ENCODE measurements around the gene MAPKBP1. TPM values are rescaled to one million over a fixed set of nuclear protein-coding genes. Genes with fewer than 3 reads are reported as not detected.

MAPKBP1 gene
- total and polyA plus RNA-seq, 2 of the 13 experiments (the other 11 are each of a cell fraction or from before 2014, with no cell fraction given), result 3.0 to 7.3 TPM

DNA sequence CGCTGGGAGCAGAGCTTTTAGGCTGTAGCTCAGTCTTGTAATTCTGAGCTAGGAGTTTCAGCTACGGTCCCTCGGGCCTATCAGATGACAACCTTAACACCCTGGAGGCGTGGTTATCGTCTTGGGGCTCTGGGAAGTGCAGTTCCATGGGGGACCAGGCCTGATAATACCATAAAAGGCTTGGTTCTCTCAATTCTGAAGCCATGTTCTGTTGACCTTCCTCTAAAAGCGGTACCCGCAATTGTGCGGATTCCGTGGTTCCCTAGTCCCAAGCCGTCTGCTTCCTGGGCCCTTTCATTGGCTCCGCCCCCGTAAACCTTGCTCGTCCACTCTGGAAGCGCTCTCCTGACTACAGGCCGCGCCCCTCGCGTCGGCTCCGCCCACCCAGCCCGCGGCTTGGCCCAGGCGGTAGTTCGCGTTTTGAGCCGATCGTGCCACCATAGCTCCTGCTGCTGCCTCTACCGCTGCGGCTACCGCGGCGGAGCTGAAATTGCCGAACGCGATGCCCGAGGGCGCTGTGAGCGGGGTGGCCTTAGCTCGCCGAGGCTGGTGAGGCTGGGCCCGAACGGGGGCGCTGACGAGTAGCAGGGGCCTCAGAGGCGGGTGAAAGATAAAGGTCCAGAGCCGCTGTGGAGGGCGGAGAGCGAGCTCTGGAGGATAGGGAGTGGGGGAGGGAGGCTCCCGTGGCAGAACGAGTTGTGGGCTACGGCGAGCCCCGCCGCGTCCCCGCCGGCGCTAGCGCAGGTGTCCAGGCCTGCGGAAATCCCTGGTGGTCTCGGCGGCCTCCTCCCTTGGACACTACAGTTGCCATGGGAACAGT is at the start of gene MAPKBP1 (continued):
- TF ChIP-seq ZBTB20 (CRISPR knock-in tag; IDR thresholded peaks at IDR 0.05; ENCODE audit: borderline replicate concordance, low read depth) (peak; percentile 91; the same call in 1 of the 2 replicates), MAFG (CRISPR knock-in tag; IDR thresholded peaks at IDR 0.05) (no peak), ARNTL (CRISPR knock-in tag; IDR thresholded peaks at IDR 0.05) (peak; percentile 72; the same call in 1 of the 2 replicates), NCOA1 (CRISPR knock-in tag; IDR thresholded peaks at IDR 0.05) (no peak), HDAC1 (CRISPR knock-in tag; IDR thresholded peaks at IDR 0.05) (peak; percentile 96), ZFP90 (CRISPR knock-in tag; IDR thresholded peaks at IDR 0.05; ENCODE audit: borderline replicate concordance) (peak; percentile 95), ZC3H13 (CRISPR knock-in tag; IDR thresholded peaks at IDR 0.05) (peak; percentile 97), SMAD9 (CRISPR knock-in tag; IDR thresholded peaks at IDR 0.05) (no peak; the same call in 1 of the 2 replicates), ZNF75D (CRISPR knock-in tag; IDR thresholded peaks at IDR 0.05; ENCODE audit: borderline replicate concordance) (no peak), SNRNP70 (IDR thresholded peaks at IDR 0.05; ENCODE audit: low read depth, low read length) (no peak), HDAC2 (CRISPR knock-in tag; IDR thresholded peaks at IDR 0.05) (peak; percentile 93), ISX (CRISPR knock-in tag; conservative IDR thresholded peaks at IDR 0.05) (no peak), ZNF501 (CRISPR knock-in tag; IDR thresholded peaks at IDR 0.05) (peak; percentile 99), ZFYVE20 (CRISPR knock-in tag; IDR thresholded peaks at IDR 0.05; ENCODE audit: borderline replicate concordance, low read depth) (no peak), ZNF431 (CRISPR knock-in tag; IDR thresholded peaks at IDR 0.05; ENCODE audit: borderline replicate concordance, low read depth) (peak; percentile 73), SIN3A (IDR thresholded peaks at IDR 0.05; ENCODE audit: borderline replicate concordance, low read depth, low read length) (no peak; the same call in 1 of the 2 replicates), ZNF263 (CRISPR knock-in tag; IDR thresholded peaks at IDR 0.05) (peak; percentile 24; the same call in 1 of the 2 replicates), HNF4G (IDR thresholded peaks at IDR 0.05; ENCODE audit: borderline replicate concordance, low read depth, low read length) (no peak), HNF4G (CRISPR knock-in tag; IDR thresholded peaks at IDR 0.05; ENCODE audit: borderline replicate concordance, low read depth) (peak; percentile 69)
- TF ChIP-seq, protein P1, sequence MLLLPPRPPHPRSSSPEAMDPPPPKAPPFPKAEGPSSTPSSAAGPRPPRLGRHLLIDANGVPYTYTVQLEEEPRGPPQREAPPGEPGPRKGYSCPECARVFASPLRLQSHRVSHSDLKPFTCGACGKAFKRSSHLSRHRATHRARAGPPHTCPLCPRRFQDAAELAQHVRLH (CRISPR knock-in tag; IDR thresholded peaks at IDR 0.05; ENCODE audit: borderline replicate concordance, low read depth), result peak; percentile 93; the same call in 1 of the 2 replicates
- TF ChIP-seq, protein P2, sequence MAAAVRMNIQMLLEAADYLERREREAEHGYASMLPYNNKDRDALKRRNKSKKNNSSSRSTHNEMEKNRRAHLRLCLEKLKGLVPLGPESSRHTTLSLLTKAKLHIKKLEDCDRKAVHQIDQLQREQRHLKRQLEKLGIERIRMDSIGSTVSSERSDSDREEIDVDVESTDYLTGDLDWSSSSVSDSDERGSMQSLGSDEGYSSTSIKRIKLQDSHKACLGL (CRISPR knock-in tag; IDR thresholded peaks at IDR 0.05), result no peak
- TF ChIP-seq, protein P3, sequence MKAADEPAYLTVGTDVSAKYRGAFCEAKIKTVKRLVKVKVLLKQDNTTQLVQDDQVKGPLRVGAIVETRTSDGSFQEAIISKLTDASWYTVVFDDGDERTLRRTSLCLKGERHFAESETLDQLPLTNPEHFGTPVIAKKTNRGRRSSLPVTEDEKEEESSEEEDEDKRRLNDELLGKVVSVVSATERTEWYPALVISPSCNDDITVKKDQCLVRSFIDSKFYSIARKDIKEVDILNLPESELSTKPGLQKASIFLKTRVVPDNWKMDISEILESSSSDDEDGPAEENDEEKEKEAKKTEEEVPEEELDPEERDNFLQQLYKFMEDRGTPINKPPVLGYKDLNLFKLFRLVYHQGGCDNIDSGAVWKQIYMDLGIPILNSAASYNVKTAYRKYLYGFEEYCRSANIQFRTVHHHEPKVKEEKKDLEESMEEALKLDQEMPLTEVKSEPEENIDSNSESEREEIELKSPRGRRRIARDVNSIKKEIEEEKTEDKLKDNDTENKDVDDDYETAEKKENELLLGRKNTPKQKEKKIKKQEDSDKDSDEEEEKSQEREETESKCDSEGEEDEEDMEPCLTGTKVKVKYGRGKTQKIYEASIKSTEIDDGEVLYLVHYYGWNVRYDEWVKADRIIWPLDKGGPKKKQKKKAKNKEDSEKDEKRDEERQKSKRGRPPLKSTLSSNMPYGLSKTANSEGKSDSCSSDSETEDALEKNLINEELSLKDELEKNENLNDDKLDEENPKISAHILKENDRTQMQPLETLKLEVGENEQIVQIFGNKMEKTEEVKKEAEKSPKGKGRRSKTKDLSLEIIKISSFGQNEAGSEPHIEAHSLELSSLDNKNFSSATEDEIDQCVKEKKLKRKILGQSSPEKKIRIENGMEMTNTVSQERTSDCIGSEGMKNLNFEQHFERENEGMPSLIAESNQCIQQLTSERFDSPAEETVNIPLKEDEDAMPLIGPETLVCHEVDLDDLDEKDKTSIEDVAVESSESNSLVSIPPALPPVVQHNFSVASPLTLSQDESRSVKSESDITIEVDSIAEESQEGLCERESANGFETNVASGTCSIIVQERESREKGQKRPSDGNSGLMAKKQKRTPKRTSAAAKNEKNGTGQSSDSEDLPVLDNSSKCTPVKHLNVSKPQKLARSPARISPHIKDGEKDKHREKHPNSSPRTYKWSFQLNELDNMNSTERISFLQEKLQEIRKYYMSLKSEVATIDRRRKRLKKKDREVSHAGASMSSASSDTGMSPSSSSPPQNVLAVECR (CRISPR knock-in tag; IDR thresholded peaks at IDR 0.05; ENCODE audit: borderline replicate concordance), result peak; percentile 90
- TF ChIP-seq, protein P4, sequence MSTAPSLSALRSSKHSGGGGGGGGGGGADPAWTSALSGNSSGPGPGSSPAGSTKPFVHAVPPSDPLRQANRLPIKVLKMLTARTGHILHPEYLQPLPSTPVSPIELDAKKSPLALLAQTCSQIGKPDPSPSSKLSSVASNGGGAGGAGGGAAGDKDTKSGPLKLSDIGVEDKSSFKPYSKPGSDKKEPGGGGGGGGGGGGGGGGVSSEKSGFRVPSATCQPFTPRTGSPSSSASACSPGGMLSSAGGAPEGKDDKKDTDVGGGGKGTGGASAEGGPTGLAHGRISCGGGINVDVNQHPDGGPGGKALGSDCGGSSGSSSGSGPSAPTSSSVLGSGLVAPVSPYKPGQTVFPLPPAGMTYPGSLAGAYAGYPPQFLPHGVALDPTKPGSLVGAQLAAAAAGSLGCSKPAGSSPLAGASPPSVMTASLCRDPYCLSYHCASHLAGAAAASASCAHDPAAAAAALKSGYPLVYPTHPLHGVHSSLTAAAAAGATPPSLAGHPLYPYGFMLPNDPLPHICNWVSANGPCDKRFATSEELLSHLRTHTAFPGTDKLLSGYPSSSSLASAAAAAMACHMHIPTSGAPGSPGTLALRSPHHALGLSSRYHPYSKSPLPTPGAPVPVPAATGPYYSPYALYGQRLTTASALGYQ (CRISPR knock-in tag; IDR thresholded peaks at IDR 0.05), result peak; percentile 86; the same call in 1 of the 2 replicates
